PC-9 (cell line): ENCODE data around the gene MSI2. TPM values are rescaled to one million over a fixed set of nuclear protein-coding genes. Genes with fewer than 3 reads are reported as not detected.

ENCODE experiments used
- BruUV-seq: library from RNA; stranded (reverse); fragments of 400-500 nt; replicated peaks from 2 replicates; lab custom pipeline; 2021; lab: Mats Ljungman, UMichigan
- CTCF ChIA-PET: fragments of 300-600 bp; sonication (Branson Sonifier 250); formaldehyde crosslinking; loops from one replicate; lab custom pipeline; 2022; ENCODE audit warnings: antibody characterized with exemption; lab: Charles Lee
- POLR2A ChIA-PET: fragments of 300-600 bp; sonication (Branson Sonifier 250); formaldehyde crosslinking; loops from one replicate; lab custom pipeline; 2022; ENCODE audit warnings: antibody characterized with exemption; ENCODE audit not compliant: unreplicated experiment; lab: Charles Lee
- DNase-seq, 2 experiments: peaks; one replicate each; pipeline versions ENCODE4 v3.0.0 to v3.0.0-alpha.2; 2015 to 2022; ENCODE audit warnings: mixed read lengths in 1 of 2
- H2AFZ ChIP-seq: fragments of 200-600 bp; sonication (generic); 2 replicates; pipeline ENCODE4 v1.8.1; 2017; ENCODE audit warnings: antibody characterized with exemption
- H3F3A ChIP-seq: fragments of 200-600 bp; sonication (generic); 2 replicates; pipeline ENCODE4 v1.8.1; 2017; ENCODE audit warnings: antibody characterized with exemption, mild to moderate bottlenecking, low read depth; ENCODE audit not compliant: insufficient read depth
- H3K27ac ChIP-seq: fragments of 200-600 bp; sonication (generic); 2 replicates; pipeline ENCODE4 v1.6.1; 2016; ENCODE audit warnings: mixed run types
- H3K27me3 ChIP-seq: fragments of 200-600 bp; sonication (generic); 2 replicates; pipeline ENCODE4 v1.6.1; 2016; ENCODE audit warnings: low read depth, mixed run types; ENCODE audit not compliant: insufficient read depth
- H3K36me3 ChIP-seq: fragments of 200-600 bp; sonication (generic); 2 replicates; pipeline ENCODE4 v1.6.1; 2016; ENCODE audit warnings: low read depth, mixed run types
- H3K4me1 ChIP-seq: fragments of 200-600 bp; sonication (generic); replicated peaks from 2 replicates; pipeline ENCODE4 v1.6.1; 2016; ENCODE audit warnings: mixed run types; ENCODE audit not compliant: insufficient read depth
- H3K4me2 ChIP-seq: fragments of 200-600 bp; sonication (generic); 2 replicates; pipeline ENCODE4 v1.6.1; 2017; ENCODE audit warnings: mixed run types
- H3K4me3 ChIP-seq: fragments of 200-600 bp; sonication (generic); 2 replicates; pipeline ENCODE4 v1.6.1; 2016; ENCODE audit warnings: mixed run types
- H3K79me2 ChIP-seq: fragments of 200-600 bp; sonication (generic); 2 replicates; pipeline ENCODE4 v1.6.1; 2017; ENCODE audit warnings: low read depth, mixed run types
- H3K9me2 ChIP-seq: fragments of 200-600 bp; sonication (generic); 2 replicates; pipeline ENCODE4 v1.8.1; 2017; ENCODE audit warnings: mild to moderate bottlenecking; ENCODE audit not compliant: insufficient read depth
- H3K9me3 ChIP-seq: fragments of 200-600 bp; sonication (generic); 2 replicates; pipeline ENCODE4 v1.8.1; 2016; ENCODE audit warnings: low read depth; ENCODE audit not compliant: insufficient read depth
- H4K20me1 ChIP-seq: fragments of 200-600 bp; sonication (generic); 2 replicates; pipeline ENCODE4 v1.8.1; 2017; ENCODE audit not compliant: insufficient read depth
- EZH2 ChIP-seq: fragments of 200-600 bp; sonication (generic); IDR thresholded peaks from 2 replicates; pipeline ENCODE4 v1.8.0; 2017; ENCODE audit warnings: antibody characterized with exemption, low read depth
- intact Hi-C: fragments of 100-400 bp; cut with micrococcal nuclease; formaldehyde crosslinking; loops from one replicate; pipeline ENCODE4 v1.10.0; 2022; ENCODE audit not compliant: unreplicated experiment
- total RNA-seq: library from RNA; stranded (reverse); gene quantifications from 2 replicates; pipeline ENCODE4 v1.2.3, GENCODE V29; 2021
- TF ChIP-seq, protein P1 (sequence below): fragments of 200-600 bp; sonication (generic); conservative IDR thresholded peaks from 2 replicates; pipeline ENCODE4 v1.6.1; 2017; ENCODE audit warnings: mixed run types, antibody characterized with exemption, mild to moderate bottlenecking, moderate library complexity

Gene MSI2
- total RNA-seq, 1 experiment from 2014 or later, result 15.7 TPM

DNA sequence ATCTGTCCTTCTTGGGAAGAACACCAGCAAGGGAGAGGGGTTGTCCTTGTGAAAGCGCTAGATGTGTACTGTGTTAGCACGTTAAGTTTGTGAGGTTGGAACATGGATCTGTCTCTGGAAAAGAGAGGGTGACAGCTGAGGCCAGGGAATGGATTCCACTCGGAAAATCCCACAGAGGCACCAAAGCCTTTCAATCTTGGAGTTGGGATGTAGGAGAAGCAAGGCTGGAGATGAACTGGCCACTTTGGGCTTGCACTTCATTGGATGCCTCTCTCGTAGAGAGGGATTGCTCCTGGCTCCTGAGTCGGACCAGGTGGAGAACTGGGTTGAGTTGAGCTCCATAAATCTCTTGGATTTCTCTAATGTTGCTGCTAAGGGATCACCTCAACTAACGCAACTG is 421.5 kb downstream of the MSI2 start:
- DNase-seq, result no peak
- no peak overlapping the region for H3K27ac ChIP-seq
- no peak overlapping the region for H3K4me2 ChIP-seq
- no peaks in the 10 kb centered on the region for H3F3A ChIP-seq
- peaks cover 14% of the 10 kb centered on the region; the same call in 1 of the 2 replicates for H3K27me3 ChIP-seq
- 0 out of 2 replicates have a peak, but pooled peaks cover 3% of the 10 kb centered on the region for H4K20me1 ChIP-seq
- CTCF ChIA-PET, result no interaction called here
- TF ChIP-seq EZH2, result no peak
- TF ChIP-seq, protein P1, sequence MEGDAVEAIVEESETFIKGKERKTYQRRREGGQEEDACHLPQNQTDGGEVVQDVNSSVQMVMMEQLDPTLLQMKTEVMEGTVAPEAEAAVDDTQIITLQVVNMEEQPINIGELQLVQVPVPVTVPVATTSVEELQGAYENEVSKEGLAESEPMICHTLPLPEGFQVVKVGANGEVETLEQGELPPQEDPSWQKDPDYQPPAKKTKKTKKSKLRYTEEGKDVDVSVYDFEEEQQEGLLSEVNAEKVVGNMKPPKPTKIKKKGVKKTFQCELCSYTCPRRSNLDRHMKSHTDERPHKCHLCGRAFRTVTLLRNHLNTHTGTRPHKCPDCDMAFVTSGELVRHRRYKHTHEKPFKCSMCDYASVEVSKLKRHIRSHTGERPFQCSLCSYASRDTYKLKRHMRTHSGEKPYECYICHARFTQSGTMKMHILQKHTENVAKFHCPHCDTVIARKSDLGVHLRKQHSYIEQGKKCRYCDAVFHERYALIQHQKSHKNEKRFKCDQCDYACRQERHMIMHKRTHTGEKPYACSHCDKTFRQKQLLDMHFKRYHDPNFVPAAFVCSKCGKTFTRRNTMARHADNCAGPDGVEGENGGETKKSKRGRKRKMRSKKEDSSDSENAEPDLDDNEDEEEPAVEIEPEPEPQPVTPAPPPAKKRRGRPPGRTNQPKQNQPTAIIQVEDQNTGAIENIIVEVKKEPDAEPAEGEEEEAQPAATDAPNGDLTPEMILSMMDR, result no peak
- no TSS peak for BruUV-seq
- H3K36me3 ChIP-seq, result no peaks in the 10 kb centered on the region
- no peaks in the 10 kb centered on the region for H3K4me1 ChIP-seq
- H3K79me2 ChIP-seq, result no peaks in the 10 kb centered on the region
- H3K4me3 ChIP-seq, result no peak overlapping the region
- intact Hi-C loops, result loop anchor here (10.0 kb wide), 1 partner anchor 543 kb away; no protein-coding TSS in a partner anchor
- POLR2A ChIA-PET, result no interaction called here
- H2AFZ ChIP-seq, result no peak overlapping the region
- no peaks in the 10 kb centered on the region for H3K9me2 ChIP-seq
- H3K9me3 ChIP-seq, result no peaks in the 10 kb centered on the region

- Histone ChIP-seq H2AFZ (no peak overlapping the region), H3K4me1 (no peaks in the 10 kb centered on the region), H3K4me2 (no peak overlapping the region), H3F3A (no peaks in the 10 kb centered on the region), H3K79me2 (no peaks in the 10 kb centered on the region), H3K27ac (no peak overlapping the region), H3K27me3 (peaks cover 18% of the 10 kb centered on the region; the same call in 1 of the 2 replicates), H3K9me2 (no peaks in the 10 kb centered on the region), H3K9me3 (no peaks in the 10 kb centered on the region), H3K4me3 (no peak overlapping the region), H3K36me3 (no peaks in the 10 kb centered on the region), H4K20me1 (0 out of 2 replicates have a peak, but pooled peaks cover 3% of the 10 kb centered on the region)
- no peak for DNase-seq
- CTCF ChIA-PET, result no interaction called here
- no TSS peak for BruUV-seq
- TF ChIP-seq, protein P1, result no peak
- no peak for TF ChIP-seq EZH2
- intact Hi-C loops, result loop anchor here (10.0 kb wide), 1 partner anchor 544 kb away; no protein-coding TSS in a partner anchor
- POLR2A ChIA-PET, result no interaction called here
Measured at GRCh38 chr17:57678393-57678792, 422.1 kb downstream of the MSI2 start.

GRCh38 chr17:57679356-57679755 is 423.0 kb downstream of the MSI2 start:
- no TSS peak for BruUV-seq
- H3K4me2 ChIP-seq, result no peak overlapping the region
- no peak for TF ChIP-seq EZH2
- TF ChIP-seq, protein P1, result no peak
- no peaks in the 10 kb centered on the region for H3K79me2 ChIP-seq
- peaks cover 15% of the 10 kb centered on the region; the same call in 1 of the 2 replicates for H3K27me3 ChIP-seq
- no peaks in the 10 kb centered on the region for H3K9me2 ChIP-seq
- no peak overlapping the region for H3K27ac ChIP-seq
- no peak for DNase-seq
- no peak overlapping the region for H3K4me3 ChIP-seq
- ChIA-PET POLR2A (no interaction called here), CTCF (interaction anchor here (0.6 to 0.7 kb wide), 2 partner anchors 106 to 125 kb away, joined by 3 to 4 read pairs; no protein-coding TSS in a partner anchor)
- 0 out of 2 replicates have a peak, but pooled peaks cover 3% of the 10 kb centered on the region for H4K20me1 ChIP-seq
- H3K4me1 ChIP-seq, result no peaks in the 10 kb centered on the region
- H3F3A ChIP-seq, result no peaks in the 10 kb centered on the region
- no peak overlapping the region for H2AFZ ChIP-seq
- no peaks in the 10 kb centered on the region for H3K36me3 ChIP-seq
- no peaks in the 10 kb centered on the region for H3K9me3 ChIP-seq
- intact Hi-C loops, result loop anchor here (10.0 kb wide), 1 partner anchor 545 kb away; no protein-coding TSS in a partner anchor
